HG03039 (cell line): ENCODE data around the gene ENTPD6.
"Not testable (repeated sequence)": the region's sequence is repeated elsewhere in the genome, so short reads cannot be mapped to it uniquely, and the experiment has no call there.

Source experiments
- ATAC-seq: cut with Tn5 transposase; IDR thresholded peaks from one replicate; pipeline ENCODE4 v1.9.1; 2021; ENCODE audit warnings: mild to moderate bottlenecking, moderate library complexity; ENCODE audit not compliant: unreplicated experiment

The ENTPD6 gene

DNA sequence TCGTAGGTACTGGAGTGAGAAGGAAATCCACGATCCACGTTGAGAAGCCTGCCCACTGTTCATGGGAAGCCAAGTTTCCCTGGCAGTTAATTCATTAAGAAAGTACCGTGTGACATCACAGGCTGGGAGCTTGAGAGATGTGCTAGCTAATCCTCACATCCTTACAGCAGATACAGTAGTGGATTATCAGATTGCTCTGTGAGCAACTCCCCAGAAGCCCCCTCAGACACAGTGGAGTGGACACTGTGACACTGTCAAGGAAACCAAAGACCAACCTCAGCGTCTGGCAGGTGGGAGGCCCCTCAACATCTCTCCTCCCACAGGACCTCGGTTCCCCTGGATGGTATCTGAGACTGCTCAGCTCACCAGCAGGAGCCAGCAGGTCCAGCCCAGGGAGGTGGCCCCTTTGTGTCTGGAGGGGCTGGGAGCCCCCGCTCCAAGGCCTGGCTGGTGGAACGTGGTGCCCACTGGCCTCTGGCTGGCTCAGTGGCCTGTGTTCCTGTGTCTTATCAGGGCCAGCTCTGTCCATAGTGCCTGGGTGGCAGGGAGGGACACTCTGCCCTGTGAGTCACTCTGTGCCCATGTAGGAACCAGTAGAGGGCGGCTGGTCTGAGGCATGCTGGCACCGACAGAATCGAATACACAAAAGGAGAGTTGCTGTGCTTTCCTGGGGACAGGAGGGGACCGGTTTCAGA is 59.6 kb downstream of the ENTPD6 start:
- ATAC-seq = no peak

DNA sequence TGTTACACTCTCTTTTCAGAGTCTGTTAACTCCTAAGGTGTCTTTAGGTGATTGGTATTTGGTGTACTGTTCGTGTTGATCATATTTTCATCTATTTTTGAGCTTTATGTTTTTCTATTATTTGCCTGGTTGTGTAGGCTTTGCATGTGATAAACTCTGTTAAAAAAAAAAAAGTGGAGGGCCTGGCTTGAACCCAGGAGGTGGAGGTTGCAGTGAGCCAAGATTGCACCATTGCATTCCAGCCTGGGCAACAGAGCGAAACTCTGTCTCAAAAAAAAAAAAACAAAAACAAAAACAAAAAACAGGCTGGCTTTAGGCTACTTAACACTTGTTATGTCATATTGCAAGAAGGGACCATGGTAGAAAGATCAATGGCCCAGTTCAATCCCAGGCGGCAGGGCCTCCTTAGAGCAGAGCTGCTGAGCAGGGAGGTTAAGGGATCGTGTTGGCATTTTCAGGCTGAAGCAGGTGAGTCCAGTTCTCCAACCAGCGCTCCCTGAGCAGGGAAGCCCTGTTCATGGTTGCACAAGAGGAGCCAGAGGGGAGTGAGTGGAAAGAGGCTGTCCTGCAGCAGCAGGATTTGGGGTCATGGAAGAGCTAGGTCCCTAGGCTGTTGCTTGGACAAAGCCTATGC is 60.8 kb downstream of the ENTPD6 start:
- ATAC-seq = no peak

DNA sequence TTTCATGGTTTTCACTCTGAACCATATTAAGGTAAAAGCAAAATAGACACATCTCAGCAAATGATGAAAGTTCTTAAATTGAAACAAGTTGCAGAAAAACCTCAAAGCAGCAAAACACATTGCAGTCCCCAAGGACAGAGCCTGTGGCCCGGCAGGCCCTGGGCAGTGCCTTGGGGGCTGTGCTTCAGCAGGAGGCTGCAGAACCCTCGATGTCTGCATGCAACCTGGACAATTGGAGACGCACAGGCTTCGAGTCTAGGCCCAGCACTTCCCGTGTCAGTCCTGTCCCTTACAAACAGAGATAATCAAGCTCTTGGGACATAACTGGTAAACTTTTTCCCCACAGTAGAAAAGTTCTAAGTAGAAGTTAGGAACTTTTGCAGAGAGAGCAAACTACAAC is 61.6 kb downstream of the ENTPD6 start:
- ATAC-seq = no peak

DNA sequence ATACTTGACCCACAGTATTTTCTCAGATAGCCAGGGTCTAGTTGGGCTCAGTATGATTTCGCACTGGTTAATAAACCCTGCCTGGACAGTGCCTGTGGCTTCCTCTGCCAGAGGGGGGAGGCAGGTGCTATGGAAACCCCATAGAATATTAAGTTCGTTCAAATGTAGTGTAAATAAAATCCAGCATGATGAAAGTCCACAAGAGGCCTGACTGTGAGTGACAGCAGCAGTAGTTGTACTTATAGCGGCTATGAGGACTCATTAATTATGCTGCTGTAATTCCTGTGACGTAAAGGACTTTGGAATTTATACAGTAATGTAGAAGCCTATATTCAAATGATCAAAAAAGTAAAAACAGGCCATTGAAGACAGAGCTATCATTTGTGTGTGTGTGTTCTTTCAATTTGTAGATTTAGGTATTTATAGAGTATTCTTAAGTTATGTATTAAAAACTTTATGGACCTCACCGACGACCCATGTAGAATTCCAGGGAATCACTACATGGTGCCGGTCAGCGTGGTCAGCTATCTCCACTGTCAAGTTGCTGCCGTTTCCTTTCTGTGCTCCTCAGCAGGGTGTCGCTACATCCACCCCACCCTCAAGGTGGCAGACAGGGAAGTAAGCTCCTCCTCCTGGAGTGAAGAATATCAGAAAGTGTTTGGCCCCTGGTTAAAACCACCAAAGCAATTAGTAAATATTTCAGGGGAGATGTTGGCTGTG is 62.4 kb downstream of the ENTPD6 start:
- no peak for ATAC-seq

DNA sequence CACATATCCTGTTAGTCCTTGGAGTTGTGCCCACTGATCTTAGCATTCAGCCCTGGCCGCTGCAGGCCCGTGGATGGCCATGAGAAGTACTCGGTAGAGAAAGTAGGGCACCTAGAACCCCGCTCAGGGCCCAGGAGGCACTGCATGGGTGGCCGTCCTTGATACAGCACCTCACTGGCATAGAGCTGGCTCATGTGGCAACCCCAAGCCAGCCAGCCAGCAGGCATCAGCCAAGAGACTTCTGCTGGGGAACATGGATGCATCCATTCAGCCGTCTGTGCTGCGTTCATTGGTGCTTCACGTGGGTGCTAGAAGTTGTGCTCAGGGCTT is 62.9 kb downstream of the ENTPD6 start:
- ATAC-seq = no peak

DNA sequence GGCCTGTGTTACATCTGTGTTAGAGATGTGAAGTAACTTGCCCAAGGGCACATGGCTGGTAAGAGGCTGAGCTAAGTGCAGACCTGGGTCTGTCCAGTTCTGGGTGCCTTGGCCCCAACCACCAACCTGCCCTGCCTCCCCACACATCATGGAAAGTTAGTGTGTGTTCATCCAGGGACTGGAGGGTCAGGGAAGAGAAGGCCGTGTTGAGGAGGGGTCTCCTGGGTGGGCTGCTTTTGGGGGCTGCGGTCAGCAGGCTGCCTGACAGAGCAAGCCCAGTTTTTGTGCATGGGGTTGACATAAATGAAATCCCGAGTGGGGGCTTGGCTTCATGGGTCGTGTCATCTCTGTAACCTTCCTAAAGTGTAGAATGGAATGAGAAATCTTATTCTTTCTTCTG is 63.3 kb downstream of the ENTPD6 start:
- ATAC-seq = no peak

DNA sequence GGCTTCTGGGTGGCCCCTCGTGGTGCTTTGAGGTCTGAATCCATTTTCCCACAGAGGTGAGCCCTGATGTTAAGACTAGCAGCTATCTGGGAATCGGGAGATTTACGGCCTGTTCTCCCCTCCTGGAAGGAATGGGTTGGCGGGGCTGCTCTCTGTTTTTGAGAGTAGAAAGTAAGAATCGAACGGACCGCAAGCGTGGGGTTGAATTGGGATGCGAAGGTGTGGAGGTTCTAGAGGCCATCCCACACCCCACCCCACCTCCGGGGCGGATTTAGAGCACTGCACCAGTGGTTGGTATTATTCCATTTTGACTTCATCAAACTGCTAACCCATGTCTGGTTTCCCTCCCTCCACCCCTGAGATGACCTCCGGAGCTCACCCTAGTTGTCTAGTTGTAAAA is 63.8 kb downstream of the ENTPD6 start:
- ATAC-seq = no peak

DNA sequence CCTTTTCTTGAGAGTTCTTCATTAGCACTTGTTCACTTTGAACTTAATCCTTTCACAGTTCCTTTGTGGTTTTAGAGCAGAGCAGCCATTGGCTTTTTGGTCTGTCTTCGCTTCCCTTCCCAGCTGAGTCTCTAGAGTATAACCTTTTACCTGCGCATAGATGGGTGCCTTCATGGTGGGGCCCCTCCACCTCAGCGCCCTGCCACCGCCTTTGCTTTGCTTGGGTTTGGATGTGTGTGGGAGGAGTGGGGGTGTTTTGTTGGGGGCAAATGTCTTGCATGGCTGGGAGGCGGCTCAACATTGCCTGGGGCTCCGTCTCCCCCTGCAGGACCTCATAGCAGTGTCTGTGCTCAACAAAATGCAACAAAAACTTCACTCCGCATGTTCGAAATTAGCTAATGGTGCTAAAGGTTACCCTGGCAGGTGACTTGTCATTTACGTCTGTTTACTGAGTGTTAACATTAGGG is 64.3 kb downstream of the ENTPD6 start:
- ATAC-seq = no peak

DNA sequence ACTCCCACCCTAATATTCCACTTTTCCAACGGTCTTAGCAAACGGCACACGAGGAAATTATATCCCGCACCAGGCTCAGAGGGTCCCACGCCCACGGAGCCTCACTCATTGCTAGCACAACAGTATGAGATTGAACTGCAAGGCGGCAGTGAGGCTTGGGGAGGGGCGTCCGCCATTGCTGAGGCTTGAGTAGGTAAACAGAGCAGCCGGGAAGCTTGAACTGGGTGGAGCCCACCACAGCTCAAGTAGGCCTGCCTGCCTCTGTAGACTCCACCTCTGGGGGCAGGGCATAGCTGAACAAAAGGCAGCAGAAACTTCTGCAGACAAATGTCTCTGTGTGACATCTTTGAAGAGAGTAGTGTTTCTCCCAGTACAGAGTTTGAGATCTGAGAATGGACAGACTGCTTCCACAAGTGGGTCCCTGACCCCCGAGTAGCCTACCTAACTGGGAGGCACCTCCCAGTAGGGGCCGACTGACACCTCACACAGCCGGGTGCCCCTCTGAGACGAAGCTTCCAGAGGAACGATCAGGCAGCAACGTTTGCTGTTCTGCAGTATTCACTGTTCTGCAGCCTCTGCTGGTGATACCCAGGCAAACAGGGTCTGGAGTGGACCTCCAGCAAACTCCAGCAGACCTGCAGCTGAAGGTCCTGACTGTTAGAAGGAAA is 65.4 kb downstream of the ENTPD6 start:
- not testable (repeated sequence) for ATAC-seq

DNA sequence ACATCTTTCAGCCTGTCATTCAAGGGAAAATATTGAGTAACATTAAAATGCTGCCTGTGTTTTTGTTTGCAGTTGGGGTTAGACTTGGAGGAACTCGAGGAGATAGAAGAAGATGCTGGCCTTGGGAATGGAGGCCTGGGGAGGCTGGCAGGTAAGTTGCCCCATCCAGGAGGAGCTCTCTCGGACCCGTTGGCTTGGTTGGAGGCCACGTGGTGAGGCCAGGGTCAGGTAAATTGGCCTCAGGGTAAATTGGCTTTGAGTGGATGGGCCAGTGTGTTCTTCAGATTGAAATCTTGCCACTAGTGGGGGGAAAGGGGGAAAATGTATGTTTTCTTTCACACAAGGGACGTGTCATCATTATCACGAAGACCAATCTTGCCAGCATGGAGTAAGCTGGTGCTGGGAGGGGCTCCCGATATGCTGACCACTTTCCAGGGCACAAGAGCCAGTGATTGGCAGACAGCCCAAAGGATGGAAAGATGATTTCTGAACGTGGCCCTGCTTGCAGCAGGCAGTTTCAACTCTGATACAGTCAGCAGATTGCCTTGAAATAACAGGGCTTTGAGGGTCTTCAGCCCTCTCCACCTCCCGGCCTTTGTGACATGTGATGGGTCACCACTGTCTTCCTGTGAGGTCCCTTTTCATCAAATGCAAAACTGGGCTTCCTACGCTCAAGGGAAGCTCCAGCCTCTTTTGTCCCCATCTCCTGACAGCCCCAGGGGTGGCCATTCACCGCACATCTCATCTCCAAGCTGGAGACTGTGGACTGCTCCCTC is 73.7 kb downstream of the ENTPD6 start:
- ATAC-seq = no peak

DNA sequence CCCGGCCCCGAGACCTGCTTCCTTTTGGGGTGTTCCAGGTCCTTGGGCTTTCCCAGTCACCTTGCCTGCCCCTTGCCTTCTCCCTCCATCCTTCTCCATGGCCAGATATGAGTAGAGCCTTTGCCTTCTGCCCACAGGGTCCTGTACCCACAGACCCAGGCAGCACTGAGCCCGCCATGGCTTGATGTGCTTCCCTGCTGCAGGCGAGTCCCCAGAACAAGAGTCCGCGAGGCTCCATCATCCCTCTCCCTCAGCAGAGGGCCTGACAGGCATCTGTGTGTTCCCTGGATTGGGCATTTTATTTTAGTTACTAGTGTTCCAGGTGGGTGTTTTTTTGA is 74.3 kb downstream of the ENTPD6 start:
- no peak for ATAC-seq

DNA sequence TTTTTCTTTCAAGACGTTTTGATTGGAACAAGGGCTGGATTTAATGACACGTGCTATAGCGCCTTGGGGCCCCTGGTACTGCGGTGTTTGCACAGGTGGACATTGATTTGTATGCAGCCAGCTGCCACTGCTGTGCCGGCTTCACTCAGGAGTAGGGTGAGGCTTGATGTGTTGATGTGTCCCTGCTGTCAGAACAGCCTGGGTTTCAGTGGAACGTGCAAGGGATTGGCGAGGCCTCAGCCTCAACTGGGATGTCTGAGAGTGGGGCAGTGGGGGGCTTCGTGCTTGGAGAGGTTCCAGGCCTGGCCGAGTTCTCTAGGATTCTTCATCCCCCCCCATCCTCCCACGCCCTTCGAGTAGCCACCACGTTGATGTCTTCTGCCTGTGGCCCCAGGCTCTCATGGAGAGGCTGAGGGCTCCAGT is 75.3 kb downstream of the ENTPD6 start:
- ATAC-seq = no peak

DNA sequence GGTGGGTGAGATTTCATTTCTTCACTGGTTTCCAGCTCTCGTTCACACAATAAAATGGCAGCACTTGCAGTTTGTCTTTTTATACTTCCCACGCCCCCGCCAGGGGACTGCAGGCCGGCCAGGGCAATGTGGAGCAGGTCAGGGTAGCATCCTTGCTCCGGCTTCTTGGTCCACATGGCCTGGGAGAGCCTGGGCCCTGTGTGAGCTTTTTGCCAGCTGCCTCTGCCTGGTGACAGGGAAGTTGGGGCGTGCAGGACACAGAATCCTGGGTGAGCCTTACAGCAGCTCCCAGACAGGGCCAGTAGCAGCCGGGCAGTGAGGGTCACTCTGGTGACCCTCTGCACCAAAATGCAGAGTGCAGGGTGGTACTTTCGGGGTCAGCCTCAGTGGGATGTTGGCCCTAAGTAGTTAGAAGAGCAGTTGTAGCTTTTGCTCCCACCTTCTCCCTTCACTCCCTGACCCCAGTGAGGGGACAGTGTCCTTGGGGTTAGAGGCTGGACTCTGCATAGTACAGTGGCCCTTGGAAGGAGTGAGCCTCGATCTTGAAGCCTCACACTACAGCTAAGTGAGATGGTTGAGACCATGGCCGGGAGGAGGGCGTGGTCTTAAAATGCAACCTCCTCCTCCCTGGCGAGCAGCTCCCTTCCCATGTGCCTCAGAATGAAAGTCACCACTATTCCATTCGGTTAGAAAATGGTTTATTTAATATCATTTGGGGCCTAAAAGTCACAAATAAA is 76.1 kb downstream of the ENTPD6 start:
- ATAC-seq = no peak

DNA sequence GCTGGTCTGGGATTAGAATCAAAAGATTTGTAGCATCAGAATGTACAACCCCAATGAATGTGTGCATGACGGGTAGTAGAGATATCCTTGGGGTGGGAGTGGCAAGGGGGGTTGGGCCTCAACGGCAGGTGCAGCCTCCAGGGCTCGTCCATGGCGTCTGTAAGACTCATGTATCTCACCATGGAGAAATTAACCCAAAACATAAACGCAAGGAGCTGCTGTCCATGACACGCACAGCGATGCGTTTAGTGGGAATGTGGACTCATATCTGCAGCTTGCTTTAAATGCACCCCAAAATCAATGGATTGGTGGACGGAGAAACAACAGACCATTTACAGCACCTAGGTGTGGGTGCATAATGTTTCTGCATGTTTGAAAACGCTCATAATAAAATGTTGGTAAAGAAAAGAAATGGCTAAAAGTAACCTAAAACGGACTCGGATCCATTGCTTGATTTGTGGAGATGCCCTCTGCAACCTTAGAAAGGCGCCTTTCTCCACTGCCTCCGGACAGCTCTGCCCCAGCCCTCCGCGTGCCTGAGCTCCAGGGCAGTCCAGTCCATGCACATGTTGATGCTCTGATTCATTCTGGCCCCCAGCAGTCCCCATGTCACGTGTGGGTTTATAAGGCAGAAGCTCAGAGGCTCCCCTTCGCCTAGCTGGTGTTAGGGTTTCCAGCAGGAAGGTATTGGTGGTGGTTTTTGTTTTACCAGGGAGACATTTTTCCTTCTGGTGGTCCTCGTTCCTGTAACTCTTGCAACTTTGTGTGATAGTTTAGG is 76.9 kb downstream of the ENTPD6 start:
- no peak for ATAC-seq

DNA sequence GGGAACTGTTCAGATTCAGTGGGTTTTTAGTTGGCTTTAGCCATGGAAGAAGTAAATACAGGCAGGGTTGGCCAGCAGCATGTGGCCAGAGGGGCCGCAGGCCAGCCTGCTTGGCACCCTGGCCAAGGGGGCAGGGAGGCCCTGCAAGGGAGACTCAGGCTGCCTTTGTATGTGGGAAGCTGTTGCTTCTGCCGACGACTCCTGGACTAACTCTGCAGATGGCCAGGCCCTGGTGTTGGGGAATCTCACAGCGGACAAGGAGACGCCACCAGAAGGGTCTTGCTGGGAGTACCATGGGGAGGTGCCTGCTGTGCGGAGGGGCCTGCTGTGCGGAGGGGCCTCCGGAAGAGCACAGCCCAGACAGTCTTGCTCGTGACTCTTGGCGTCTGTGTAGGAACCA is 77.5 kb downstream of the ENTPD6 start:
- ATAC-seq = no peak

DNA sequence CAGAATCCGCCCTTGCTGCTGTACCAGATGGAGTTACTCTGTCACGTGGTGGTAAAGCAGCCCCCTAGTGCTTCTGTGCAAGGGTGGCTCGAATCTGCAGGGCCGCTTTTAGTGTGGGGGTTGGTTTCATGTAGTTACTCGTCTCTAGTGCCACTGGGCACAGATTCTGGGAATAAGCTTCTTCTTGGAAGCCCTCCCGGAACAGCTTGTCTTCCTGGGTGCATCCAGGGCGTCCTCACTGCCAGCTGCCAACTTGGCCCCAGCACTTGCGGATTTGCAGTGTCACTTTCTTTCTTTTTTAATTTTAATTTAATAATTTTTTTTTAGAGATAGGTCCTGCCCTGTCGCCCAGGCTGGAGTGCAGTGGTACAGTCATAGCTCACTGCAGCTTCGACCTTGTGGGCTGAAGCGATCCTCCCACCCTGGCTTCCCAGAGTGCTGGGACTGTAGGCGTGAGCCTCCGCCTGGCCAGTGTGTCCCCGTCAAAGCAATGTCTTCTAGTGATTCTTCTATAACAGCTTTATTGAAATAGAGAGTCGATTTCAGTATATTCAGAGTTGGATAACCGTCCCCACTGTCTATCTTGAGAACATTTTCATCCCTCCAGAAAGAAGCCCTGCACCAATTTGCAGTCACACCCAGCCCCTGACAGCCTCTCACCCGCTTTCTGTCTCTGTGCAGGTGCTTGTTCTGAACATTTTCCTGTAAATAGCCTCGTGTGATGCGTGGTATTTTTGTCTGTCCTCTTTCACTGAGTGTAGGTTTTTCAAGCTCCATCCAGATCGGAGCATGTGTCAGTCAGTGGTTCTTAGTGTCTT is 78.2 kb downstream of the ENTPD6 start:
- no peak for ATAC-seq

DNA sequence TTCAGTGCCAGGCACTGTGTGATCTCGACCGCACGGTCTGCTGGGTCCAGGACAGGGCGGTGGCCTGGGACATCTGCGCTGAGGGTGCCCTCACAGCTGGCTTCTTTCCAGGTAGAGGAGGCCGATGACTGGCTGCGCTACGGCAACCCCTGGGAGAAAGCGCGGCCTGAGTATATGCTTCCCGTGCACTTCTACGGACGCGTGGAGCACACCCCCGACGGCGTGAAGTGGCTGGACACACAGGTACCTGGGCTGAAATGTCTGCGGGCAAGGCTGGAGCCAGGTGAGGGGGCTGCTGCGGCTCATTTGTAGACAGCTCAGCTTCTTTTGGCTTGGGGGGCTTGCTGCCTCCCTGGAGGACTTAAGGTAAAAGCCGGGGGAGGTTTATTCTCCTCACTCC is 79.0 kb downstream of the ENTPD6 start:
- ATAC-seq = no peak

DNA sequence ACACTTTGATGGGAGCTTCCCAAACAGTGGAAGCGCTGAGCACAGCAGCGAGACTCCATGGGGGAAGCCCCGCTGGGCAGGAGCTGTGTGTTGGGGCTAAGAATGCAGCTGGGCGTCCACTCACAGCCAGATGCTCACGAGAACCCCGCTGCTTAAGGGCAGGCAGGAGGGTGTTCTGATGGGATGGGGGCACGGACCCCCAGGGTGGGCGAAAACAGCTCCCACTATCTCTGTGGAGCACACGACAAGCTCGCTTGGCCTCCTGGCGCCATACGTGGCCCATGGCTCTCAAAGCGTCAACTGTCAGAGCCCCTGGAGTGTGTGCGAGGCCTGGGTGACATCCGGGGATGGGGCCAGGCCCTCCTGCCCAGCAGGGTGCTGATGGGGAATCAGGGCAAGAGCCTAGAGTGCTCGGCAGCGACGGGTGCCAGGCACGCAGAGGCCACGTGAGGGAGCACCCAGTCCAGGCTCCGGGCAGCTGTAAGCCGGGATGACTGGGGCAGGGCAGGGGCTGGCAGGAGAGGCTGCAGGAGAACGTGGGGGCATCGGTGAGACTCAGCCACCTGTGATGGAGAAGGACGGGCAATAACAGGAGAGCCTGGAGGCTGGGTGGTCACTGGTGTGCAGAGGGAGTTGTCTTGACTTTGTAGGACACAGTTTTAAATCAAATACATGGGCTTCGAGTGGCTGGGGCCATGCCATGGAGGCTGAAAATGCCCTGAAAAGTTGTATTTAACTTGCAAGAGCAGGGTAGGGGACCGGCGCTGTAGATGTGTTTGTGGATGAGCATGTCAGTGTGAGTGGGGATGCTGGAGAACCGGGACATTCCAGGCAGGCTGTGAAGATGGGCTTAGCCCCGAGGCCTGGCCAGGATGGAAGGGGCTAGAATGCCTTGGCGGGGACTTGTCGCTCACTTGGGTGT is 79.6 kb downstream of the ENTPD6 start:
- no peak for ATAC-seq
